BLaER1 treated with 17β-estradiol and CSF1 and Interleukin-3, amounts not matched to agents 10 nM and 100 nM (cell line): ENCODE results near the gene ZNF195.

Experiments
- H3K27ac ChIP-seq, 11 experiments: shearing (Covaris generic); formaldehyde crosslinking; 2 replicates each; pipeline ENCODE4 v1.8.1; 2022
- H3K27me3 ChIP-seq, 11 experiments: shearing (Covaris generic); formaldehyde crosslinking; 2 replicates each; pipeline ENCODE4 v1.8.1; 2022
- H3K36me3 ChIP-seq, 11 experiments: shearing (Covaris generic); formaldehyde crosslinking; 2 replicates each; pipeline ENCODE4 v1.8.1; 2022
- H3K4me1 ChIP-seq, 10 experiments: shearing (Covaris generic); formaldehyde crosslinking; 2 replicates each; pipeline ENCODE4 v1.8.1; 2022
- H3K4me2 ChIP-seq, 11 experiments: shearing (Covaris generic); formaldehyde crosslinking; 2 replicates each; pipeline ENCODE4 v1.8.1; 2022
- H3K4me3 ChIP-seq, 10 experiments: shearing (Covaris generic); formaldehyde crosslinking; 2 replicates each; pipeline ENCODE4 v1.8.1; 2022
- H3K9ac ChIP-seq, 11 experiments: shearing (Covaris generic); formaldehyde crosslinking; 2 replicates each; pipeline ENCODE4 v1.8.1; 2022
- H3K9me3 ChIP-seq, 11 experiments: shearing (Covaris generic); formaldehyde crosslinking; replicated peaks in 1 of 11; 2 replicates each; pipeline ENCODE4 v1.8.1; 2022
- H4K20me1 ChIP-seq, 11 experiments: shearing (Covaris generic); formaldehyde crosslinking; 2 replicates each; pipeline ENCODE4 v1.8.1; 2022
- Cebpa-rat ChIP-seq, 11 experiments: shearing (Covaris generic); IDR thresholded peaks; 2 replicates each; pipeline ENCODE4 v1.8.1; 2022

The ZNF195 gene

DNA sequence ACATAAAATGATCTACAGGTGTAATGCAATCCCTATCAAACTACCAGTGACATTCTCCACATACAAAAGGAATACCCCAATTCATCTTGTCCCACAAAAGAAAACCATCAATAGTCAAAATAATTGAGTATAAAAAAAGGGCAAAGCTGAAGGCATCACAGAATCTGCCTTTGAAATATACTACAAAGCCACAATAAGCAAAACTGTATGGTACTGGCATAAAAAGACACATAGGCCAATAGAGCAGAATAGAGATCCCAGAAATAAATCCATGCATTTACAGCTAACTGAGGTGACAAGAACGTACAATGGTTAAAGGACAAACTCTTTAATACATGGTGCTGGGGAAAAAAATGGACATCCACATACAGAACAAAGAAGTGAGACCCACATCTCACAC is 31.8 kb downstream of the ZNF195 start:
- no peak overlapping the region for H3K9ac ChIP-seq
- H3K4me3 ChIP-seq, result no peak overlapping the region
- no peak for TF ChIP-seq Cebpa-rat (IDR thresholded peaks at IDR 0.05)
- no peak overlapping the region for H3K4me2 ChIP-seq
- H4K20me1 ChIP-seq, result no peaks in the 10 kb centered on the region
- H3K9me3 ChIP-seq, result peaks cover 46 to 69% (median 57%) of the 10 kb centered on the region in 11 experiments
- H3K36me3 ChIP-seq, result peaks cover 34 to 64% (median 48%) of the 10 kb centered on the region in 11 experiments
- H3K4me1 ChIP-seq, result no peaks in the 10 kb centered on the region
- no peak overlapping the region for H3K27ac ChIP-seq
- H3K27me3 ChIP-seq, result no peaks in the 10 kb centered on the region

DNA sequence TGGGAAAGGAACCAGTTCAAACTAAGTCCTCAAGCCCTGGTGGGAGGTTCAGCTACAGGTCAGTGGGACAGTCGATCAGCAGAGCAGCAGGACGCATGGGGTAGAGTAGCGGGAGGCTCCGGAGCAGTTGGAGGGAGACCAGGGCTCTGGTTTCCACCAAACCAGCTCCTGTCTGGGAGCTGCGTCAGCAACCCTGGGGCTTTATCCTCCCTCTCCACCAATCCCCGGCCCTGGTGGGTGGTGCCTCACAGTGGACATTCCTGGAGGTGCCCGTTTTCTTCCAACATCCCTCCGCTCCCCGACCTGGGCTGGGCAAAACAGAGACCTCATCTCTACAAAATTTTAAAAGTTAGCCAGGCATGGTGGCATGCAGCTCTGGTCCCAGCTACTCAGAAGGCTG is 32.4 kb downstream of the ZNF195 start:
- no peak for TF ChIP-seq Cebpa-rat (IDR thresholded peaks at IDR 0.05)
- Histone ChIP-seq H3K27me3 (no peaks in the 10 kb centered on the region), H3K4me1 (no peaks in the 10 kb centered on the region), H3K9ac (no peak overlapping the region), H3K27ac (no peak overlapping the region), H3K9me3 (peaks cover 41 to 64% (median 52%) of the 10 kb centered on the region in 11 experiments), H3K36me3 (peaks cover 28 to 62% (median 46%) of the 10 kb centered on the region in 11 experiments), H4K20me1 (no peaks in the 10 kb centered on the region), H3K4me3 (no peak overlapping the region), H3K4me2 (no peak overlapping the region)

DNA sequence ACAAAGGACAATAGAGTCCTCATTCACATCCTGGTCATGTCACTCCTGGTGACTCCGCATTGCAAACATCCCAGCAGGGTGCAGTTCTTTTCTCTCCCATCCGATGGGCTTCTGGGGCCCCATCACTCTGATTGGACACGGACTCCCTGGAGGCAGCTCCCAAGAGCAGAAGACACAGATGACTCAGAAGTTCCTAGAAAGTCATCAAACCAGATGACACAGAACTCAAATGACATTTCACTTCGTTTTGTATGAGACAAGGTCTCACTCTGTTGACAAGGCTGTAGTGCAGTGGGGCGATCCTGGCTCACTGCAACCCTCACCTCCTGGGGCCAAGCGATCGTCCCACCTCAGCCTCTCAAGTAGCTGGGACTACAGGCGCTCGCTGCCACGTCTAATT is 33.2 kb downstream of the ZNF195 start:
- H3K4me1 ChIP-seq, result 0 out of 20 replicates have a peak, but pooled peaks cover 0 to under 1% (median 0%) of the 10 kb centered on the region in 10 experiments
- no peak overlapping the region for H3K4me2 ChIP-seq
- H3K36me3 ChIP-seq, result peaks cover 27 to 54% (median 41%) of the 10 kb centered on the region in 11 experiments
- H3K27me3 ChIP-seq, result no peaks in the 10 kb centered on the region
- no peak overlapping the region for H3K4me3 ChIP-seq
- peaks cover 35 to 55% (median 44%) of the 10 kb centered on the region in 11 experiments for H3K9me3 ChIP-seq
- H3K9ac ChIP-seq, result no peak overlapping the region
- no peak for TF ChIP-seq Cebpa-rat (IDR thresholded peaks at IDR 0.05)
- no peaks in the 10 kb centered on the region for H4K20me1 ChIP-seq
- no peak overlapping the region for H3K27ac ChIP-seq

DNA sequence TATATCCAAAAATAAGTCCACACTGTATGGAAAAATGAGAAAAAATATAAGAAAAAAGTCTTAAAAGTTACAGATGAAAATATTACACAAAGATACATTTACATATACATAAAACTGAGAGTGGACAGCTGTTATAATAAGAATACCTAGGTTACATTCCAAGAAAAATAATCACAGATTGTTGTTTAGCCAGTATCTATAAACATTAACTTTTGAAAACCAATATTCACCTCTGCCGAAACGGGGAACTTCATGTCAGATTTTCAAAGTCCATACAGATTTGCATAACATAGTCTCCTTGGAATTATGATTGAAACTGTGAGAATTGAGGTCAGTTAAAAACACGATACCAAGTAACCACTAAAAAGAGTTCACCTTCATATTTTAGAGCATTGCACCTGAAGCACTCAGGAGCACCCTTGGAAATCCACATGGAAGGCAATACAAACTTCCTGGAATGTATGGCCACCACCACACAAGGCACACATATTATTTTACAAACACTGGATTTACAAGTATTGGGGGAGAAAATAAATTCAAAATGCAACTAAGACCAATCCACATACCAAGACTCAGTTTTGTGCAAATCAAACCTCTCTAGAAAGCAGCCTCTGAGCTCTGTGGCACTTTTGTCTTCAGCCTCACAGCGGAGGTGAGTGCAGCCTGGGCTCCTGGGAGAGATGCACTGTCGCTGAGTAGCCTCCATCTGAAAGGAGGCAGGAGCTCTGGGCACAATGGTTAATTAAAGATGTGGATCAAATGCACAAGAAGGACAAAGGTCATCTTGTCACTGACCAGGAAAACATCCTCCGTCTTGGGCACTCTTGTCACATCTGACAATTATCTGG is 34.4 kb downstream of the ZNF195 start:
- Histone ChIP-seq H3K27me3 (peaks cover 0 to 5% (median 0%) of the 10 kb centered on the region in 11 experiments; a peak in 1 of 22 replicates), H3K27ac (no peak overlapping the region), H3K4me2 (no peak overlapping the region), H4K20me1 (peaks cover 0 to 9% (median 0%) of the 10 kb centered on the region in 11 experiments; a peak in 1 of 22 replicates), H3K36me3 (peaks cover 20 to 44% (median 31%) of the 10 kb centered on the region in 11 experiments), H3K4me1 (peaks cover 0 to 13% (median 5%) of the 10 kb centered on the region in 10 experiments; a peak in 14 of 20 replicates), H3K4me3 (no peak overlapping the region), H3K9me3 (peaks cover 29 to 47% (median 32%) of the 10 kb centered on the region in 11 experiments), H3K9ac (no peak overlapping the region)
- TF ChIP-seq Cebpa-rat (IDR thresholded peaks at IDR 0.05), result no peak

DNA sequence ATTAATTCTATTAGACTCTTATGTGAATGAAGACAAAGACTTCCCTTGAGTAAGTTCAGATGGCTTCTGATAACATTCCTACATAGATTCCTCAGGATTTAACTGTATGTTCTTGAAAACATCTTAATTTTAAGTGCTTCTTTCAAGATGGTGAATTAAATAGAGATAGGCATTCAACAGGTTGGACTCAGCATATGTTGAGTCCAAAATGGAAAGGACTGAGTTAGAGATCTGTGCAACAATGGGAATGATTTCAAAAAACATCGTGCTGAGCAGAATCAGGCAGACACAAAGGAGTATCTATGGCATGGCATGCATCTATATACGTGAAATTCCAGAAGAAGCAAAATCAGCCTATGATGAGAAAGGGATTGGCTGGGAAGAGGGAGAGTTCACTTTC is 36.2 kb downstream of the ZNF195 start:
- TF ChIP-seq Cebpa-rat (IDR thresholded peaks at IDR 0.05), result no peak
- Histone ChIP-seq H3K36me3 (peaks cover 13 to 28% (median 13%) of the 10 kb centered on the region in 11 experiments; a peak in 21 of 22 replicates), H3K27me3 (peaks cover 0 to 6% (median 0%) of the 10 kb centered on the region in 11 experiments; a peak in 1 of 22 replicates), H3K4me1 (peaks cover 0 to 26% (median 19%) of the 10 kb centered on the region in 10 experiments; a peak in 14 of 20 replicates), H4K20me1 (peaks cover 0 to 9% (median 0%) of the 10 kb centered on the region in 11 experiments; a peak in 1 of 22 replicates), H3K9ac (no peak overlapping the region), H3K4me2 (no peak overlapping the region), H3K9me3 (peaks cover 13 to 40% (median 13%) of the 10 kb centered on the region in 11 experiments), H3K4me3 (no peak overlapping the region), H3K27ac (no peak overlapping the region)

DNA sequence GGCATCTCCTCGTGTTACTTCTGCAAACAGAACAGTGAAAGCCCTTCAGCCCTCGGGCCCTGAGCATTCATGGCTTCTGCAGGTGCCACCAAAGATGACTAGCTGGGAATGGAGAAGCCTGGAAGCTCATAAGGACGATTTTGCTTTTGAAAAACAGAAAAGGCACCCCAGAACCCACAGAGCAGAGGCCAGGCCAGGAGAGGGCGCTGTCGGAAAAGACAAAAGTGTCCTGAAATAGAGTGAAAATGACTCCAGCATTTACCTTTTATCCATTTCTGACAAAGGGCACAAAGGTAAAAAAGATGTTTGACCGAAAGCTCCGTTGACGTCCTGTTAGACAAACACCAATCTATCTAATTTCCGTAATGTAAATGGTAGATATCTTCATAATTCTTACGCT is 37.6 kb downstream of the ZNF195 start:
- Histone ChIP-seq H3K36me3 (peaks cover 0 to 14% (median 0%) of the 10 kb centered on the region in 11 experiments; a peak in 7 of 22 replicates), H3K27me3 (peaks cover 0 to 6% (median 0%) of the 10 kb centered on the region in 11 experiments; a peak in 1 of 22 replicates), H3K9me3 (peaks cover 0 to 26% (median 0%) of the 10 kb centered on the region in 11 experiments; a peak in 4 of 22 replicates), H3K27ac (no peak overlapping the region), H3K4me2 (no peak overlapping the region), H3K4me3 (no peak overlapping the region), H4K20me1 (peaks cover 0 to 9% (median 0%) of the 10 kb centered on the region in 11 experiments; a peak in 1 of 22 replicates), H3K4me1 (peaks cover 0 to 26% (median 19%) of the 10 kb centered on the region in 10 experiments; a peak in 14 of 20 replicates), H3K9ac (no peak overlapping the region)
- no peak for TF ChIP-seq Cebpa-rat (IDR thresholded peaks at IDR 0.05)

DNA sequence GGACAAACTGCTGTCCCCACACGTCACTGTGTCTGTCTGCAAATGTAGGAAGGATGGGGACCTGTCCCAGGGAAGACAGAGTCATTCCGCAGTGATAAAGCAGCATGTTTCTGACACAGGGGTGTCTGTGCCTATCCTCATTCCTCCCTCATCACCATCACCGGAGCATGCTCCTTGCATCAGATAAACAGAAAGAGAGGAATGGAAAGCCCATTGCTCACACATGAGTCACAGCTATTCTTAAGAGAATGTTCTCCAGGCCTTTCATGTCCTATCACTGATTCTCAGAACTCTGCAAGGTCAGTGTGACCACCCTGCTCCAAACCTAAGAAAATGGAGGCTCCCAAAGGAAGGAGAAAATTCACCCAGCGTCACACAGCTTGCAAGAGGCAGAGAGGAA is 38.9 kb downstream of the ZNF195 start:
- H3K9me3 ChIP-seq, result peaks cover 0 to 15% (median 0%) of the 10 kb centered on the region in 11 experiments; a peak in 2 of 22 replicates
- H3K9ac ChIP-seq, result no peak overlapping the region
- no peak overlapping the region for H3K27ac ChIP-seq
- H3K27me3 ChIP-seq, result peaks cover 0 to 6% (median 0%) of the 10 kb centered on the region in 11 experiments; a peak in 1 of 22 replicates
- 0 out of 22 replicates have a peak, but pooled peaks cover 0 to 3% (median 0%) of the 10 kb centered on the region in 11 experiments for H3K36me3 ChIP-seq
- peaks cover 0 to 26% (median 19%) of the 10 kb centered on the region in 10 experiments; a peak in 14 of 20 replicates for H3K4me1 ChIP-seq
- H4K20me1 ChIP-seq, result peaks cover 0 to 9% (median 0%) of the 10 kb centered on the region in 11 experiments; a peak in 1 of 22 replicates
- no peak overlapping the region for H3K4me3 ChIP-seq
- peak overlapping the region in 8 of 11 experiments; percentile 19 to 79 (median 68); a peak in 11 of 22 replicates for H3K4me2 ChIP-seq
- TF ChIP-seq Cebpa-rat (IDR thresholded peaks at IDR 0.05), result no peak

DNA sequence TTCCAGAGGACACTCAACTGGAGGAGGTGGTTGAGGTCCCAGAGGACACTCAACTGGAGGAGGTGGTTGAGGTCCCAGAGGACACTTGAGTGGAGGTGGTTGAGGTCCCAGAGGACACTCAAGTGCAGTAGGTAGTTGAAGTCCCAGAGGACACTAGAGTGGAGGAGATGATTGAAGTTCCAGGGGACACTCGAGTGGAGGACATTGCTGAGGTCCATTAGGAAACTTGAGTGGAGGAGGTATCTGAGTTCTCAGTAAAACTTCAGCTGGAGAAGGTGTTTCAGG is 39.7 kb downstream of the ZNF195 start:
- Histone ChIP-seq H3K36me3 (no peaks in the 10 kb centered on the region), H3K9me3 (peaks cover 0 to 15% (median 0%) of the 10 kb centered on the region in 11 experiments; a peak in 2 of 22 replicates), H3K4me2 (peak overlapping the region in 9 of 11 experiments; percentile 19 to 79 (median 67); a peak in 17 of 22 replicates), H3K27me3 (peaks cover 0 to 6% (median 0%) of the 10 kb centered on the region in 11 experiments; a peak in 1 of 22 replicates), H3K27ac (no peak overlapping the region), H3K4me1 (peaks cover 0 to 26% (median 19%) of the 10 kb centered on the region in 10 experiments; a peak in 14 of 20 replicates), H4K20me1 (peaks cover 0 to 9% (median 0%) of the 10 kb centered on the region in 11 experiments; a peak in 1 of 22 replicates), H3K4me3 (no peak overlapping the region), H3K9ac (no peak overlapping the region)
- no peak for TF ChIP-seq Cebpa-rat (IDR thresholded peaks at IDR 0.05)
